HepG2 (cell line): Measurements from ENCODE around the gene GRAMD2A. TPM values are rescaled to one million over a fixed set of nuclear protein-coding genes. Genes with fewer than 3 reads are reported as not detected.

Experiments used
- CAMTA2 ChIP-seq: sonication (generic); formaldehyde crosslinking; IDR thresholded peaks from 2 replicates; pipeline ENCODE4 v1.4.0; 2020; ENCODE audit warnings: mild to moderate bottlenecking, missing genetic modification reagents, borderline replicate concordance
- CREBL2 ChIP-seq: sonication (generic); formaldehyde crosslinking; IDR thresholded peaks from 2 replicates; pipeline ENCODE4 v1.8.1; 2023; ENCODE audit warnings: missing genetic modification reagents, mild to moderate bottlenecking, borderline replicate concordance
- CREM ChIP-seq, 2 experiments: sonication (generic) in 1 of 2; formaldehyde crosslinking in 1 of 2; IDR thresholded peaks; 2 replicates each; pipeline versions ENCODE4 v1.4.0 to v1.6.1; 2016 to 2020; ENCODE audit warnings: antibody characterized with exemption in 1 of 2, mild to moderate bottlenecking in 1 of 2, missing genetic modification reagents in 1 of 2
- FOSL2 ChIP-seq: sonication (generic); formaldehyde crosslinking; IDR thresholded peaks from 2 replicates; pipeline ENCODE4 v1.4.0; 2020; ENCODE audit warnings: missing genetic modification reagents
- GABPB1 ChIP-seq: IDR thresholded peaks from 2 replicates; pipeline ENCODE4 v1.6.1; 2016; ENCODE audit warnings: mild to moderate bottlenecking, missing genetic modification reagents, moderate library complexity, missing compliant biosample characterization
- HNF4A ChIP-seq: sonication (generic); formaldehyde crosslinking; IDR thresholded peaks from 2 replicates; pipeline ENCODE4 v1.4.0; 2020; ENCODE audit warnings: missing genetic modification reagents
- KLF15 ChIP-seq: sonication (generic); formaldehyde crosslinking; IDR thresholded peaks from 2 replicates; pipeline ENCODE4 v1.8.1; 2023; ENCODE audit warnings: borderline replicate concordance, mild to moderate bottlenecking, inconsistent platforms, missing genetic modification reagents, mixed read lengths
- MTA1 ChIP-seq: sonication (generic); formaldehyde crosslinking; IDR thresholded peaks from 2 replicates; pipeline ENCODE4 v1.4.0; 2020; ENCODE audit warnings: missing genetic modification reagents, mild to moderate bottlenecking, borderline replicate concordance
- NR2C2 ChIP-seq: sonication (generic); formaldehyde crosslinking; IDR thresholded peaks from 2 replicates; pipeline ENCODE4 v1.4.0; 2020; ENCODE audit warnings: missing genetic modification reagents, mild to moderate bottlenecking, moderate library complexity, borderline replicate concordance
- PHF5A ChIP-seq: IDR thresholded peaks from one replicate; pipeline ENCODE4 v1.6.1; 2018; ENCODE audit warnings: low read depth, missing genetic modification reagents; ENCODE audit not compliant: unreplicated experiment
- POLR2G ChIP-seq: fragments of 200-400 bp; formaldehyde crosslinking; IDR thresholded peaks from 2 replicates; pipeline ENCODE4 v1.6.1; 2018; ENCODE audit warnings: mild to moderate bottlenecking, low read depth, low read length, moderate library complexity
- RAD51 ChIP-seq: fragments of 450-650 bp; IDR thresholded peaks from 2 replicates; pipeline ENCODE4 v1.6.1; 2016; ENCODE audit warnings: borderline replicate concordance
- RBAK ChIP-seq: sonication (generic); formaldehyde crosslinking; IDR thresholded peaks from 2 replicates; pipeline ENCODE4 v1.5.1; 2020; ENCODE audit warnings: mild to moderate bottlenecking, missing genetic modification reagents
- REST ChIP-seq, 2 experiments: IDR thresholded peaks; 2 replicates each; pipeline ENCODE4 v1.6.1; 2011 to 2012; ENCODE audit warnings: low read length in 2 of 2, borderline replicate concordance in 1 of 2, low read depth in 1 of 2, mild to moderate bottlenecking in 1 of 2, moderate library complexity in 1 of 2
- SIN3A ChIP-seq: IDR thresholded peaks from 2 replicates; pipeline ENCODE4 v1.6.1; 2011; ENCODE audit warnings: low read depth, mild to moderate bottlenecking, control low read depth, low read length, borderline replicate concordance
- ZNF263 ChIP-seq: sonication (generic); formaldehyde crosslinking; IDR thresholded peaks from 2 replicates; pipeline ENCODE4 v1.4.0; 2020; ENCODE audit warnings: missing genetic modification reagents
- ZNF709 ChIP-seq: sonication (generic); formaldehyde crosslinking; IDR thresholded peaks from 2 replicates; pipeline ENCODE4 v1.5.0; 2020; ENCODE audit warnings: mild to moderate bottlenecking, missing genetic modification reagents
- polyA plus RNA-seq, 8 experiments: library from polyadenylated mRNA; depleted of rRNA in 3 of 8; stranded (reverse) in 7 of 8; unstranded in 1 of 8; fragments of >200 nt; fragmentation: Illumina TruSeq in 4 of 8; extraction: Trizol in 4 of 8; gene quantifications; 2 replicates each; pipeline versions ENCODE4 v1.2.1 to v1.2.3, GENCODE V29; 2011 to 2016; ENCODE audit warnings: low read depth in 4 of 8, missing spikeins in 1 of 8, mixed read lengths in 1 of 8; ENCODE audit not compliant: insufficient read depth in 1 of 8
- total RNA-seq, 5 experiments: library from RNA; depleted of rRNA; stranded (reverse); fragments of >200 nt; fragmentation: Illumina TruSeq; extraction: Trizol; gene quantifications; 2 replicates each; pipeline ENCODE4 v1.2.3, GENCODE V29; 2016; ENCODE audit warnings: low read depth in 1 of 5
- TF ChIP-seq, protein P1 (sequence below): sonication (generic); formaldehyde crosslinking; IDR thresholded peaks from 2 replicates; pipeline ENCODE4 v1.9.0; 2022; ENCODE audit warnings: missing genetic modification reagents, mild to moderate bottlenecking, borderline replicate concordance
- TF ChIP-seq, protein P2 (sequence below): sonication (generic); formaldehyde crosslinking; conservative IDR thresholded peaks from 2 replicates; pipeline ENCODE4 v1.4.0; 2020; ENCODE audit warnings: missing genetic modification reagents

GRAMD2A gene
- total and polyA plus RNA-seq, 2 of the 13 experiments (the other 11 are each of a cell fraction or from before 2014, with no cell fraction given), result 0.04 TPM; not detected in 1

- no peak for TF ChIP-seq RBAK (CRISPR knock-in tag)
- peak; percentile 41; the same call in 1 of the 2 replicates for TF ChIP-seq CREM (IDR thresholded peaks at IDR 0.05)
- no peak for TF ChIP-seq CREM (CRISPR knock-in tag; IDR thresholded peaks at IDR 0.05)
- TF ChIP-seq PHF5A, result no peak
- peak; percentile 61; the same call in 1 of the 2 replicates for TF ChIP-seq ZNF709 (CRISPR knock-in tag)
- no peak for TF ChIP-seq CAMTA2 (CRISPR knock-in tag)
- TF ChIP-seq GABPB1 (CRISPR knock-in tag), result peak; percentile 46
- peak; percentile 25; the same call in 1 of the 2 replicates for TF ChIP-seq MTA1
- 0 out of 2 replicates have a peak, but pooled peaks have one; percentile 42 for TF ChIP-seq NR2C2
- 0 out of 4 replicates have a peak, but pooled peaks of 1 of the 2 experiments have one; percentile 38 for TF ChIP-seq REST (IDR thresholded peaks at IDR 0.05; ENCODE audit: borderline replicate concordance in 1 of 2, low read depth in 1 of 2, low read length in 2 of 2)
- 0 out of 2 replicates have a peak, but pooled peaks have one; percentile 38 for TF ChIP-seq RAD51
- 0 out of 2 replicates have a peak, but pooled peaks have one; percentile 3 for TF ChIP-seq FOSL2 (CRISPR knock-in tag)
- no peak for TF ChIP-seq HNF4A (CRISPR knock-in tag)
- TF ChIP-seq, protein P1, sequence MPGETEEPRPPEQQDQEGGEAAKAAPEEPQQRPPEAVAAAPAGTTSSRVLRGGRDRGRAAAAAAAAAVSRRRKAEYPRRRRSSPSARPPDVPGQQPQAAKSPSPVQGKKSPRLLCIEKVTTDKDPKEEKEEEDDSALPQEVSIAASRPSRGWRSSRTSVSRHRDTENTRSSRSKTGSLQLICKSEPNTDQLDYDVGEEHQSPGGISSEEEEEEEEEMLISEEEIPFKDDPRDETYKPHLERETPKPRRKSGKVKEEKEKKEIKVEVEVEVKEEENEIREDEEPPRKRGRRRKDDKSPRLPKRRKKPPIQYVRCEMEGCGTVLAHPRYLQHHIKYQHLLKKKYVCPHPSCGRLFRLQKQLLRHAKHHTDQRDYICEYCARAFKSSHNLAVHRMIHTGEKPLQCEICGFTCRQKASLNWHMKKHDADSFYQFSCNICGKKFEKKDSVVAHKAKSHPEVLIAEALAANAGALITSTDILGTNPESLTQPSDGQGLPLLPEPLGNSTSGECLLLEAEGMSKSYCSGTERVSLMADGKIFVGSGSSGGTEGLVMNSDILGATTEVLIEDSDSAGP, result peak; percentile 42; the same call in 1 of the 2 replicates
- TF ChIP-seq, protein P2, sequence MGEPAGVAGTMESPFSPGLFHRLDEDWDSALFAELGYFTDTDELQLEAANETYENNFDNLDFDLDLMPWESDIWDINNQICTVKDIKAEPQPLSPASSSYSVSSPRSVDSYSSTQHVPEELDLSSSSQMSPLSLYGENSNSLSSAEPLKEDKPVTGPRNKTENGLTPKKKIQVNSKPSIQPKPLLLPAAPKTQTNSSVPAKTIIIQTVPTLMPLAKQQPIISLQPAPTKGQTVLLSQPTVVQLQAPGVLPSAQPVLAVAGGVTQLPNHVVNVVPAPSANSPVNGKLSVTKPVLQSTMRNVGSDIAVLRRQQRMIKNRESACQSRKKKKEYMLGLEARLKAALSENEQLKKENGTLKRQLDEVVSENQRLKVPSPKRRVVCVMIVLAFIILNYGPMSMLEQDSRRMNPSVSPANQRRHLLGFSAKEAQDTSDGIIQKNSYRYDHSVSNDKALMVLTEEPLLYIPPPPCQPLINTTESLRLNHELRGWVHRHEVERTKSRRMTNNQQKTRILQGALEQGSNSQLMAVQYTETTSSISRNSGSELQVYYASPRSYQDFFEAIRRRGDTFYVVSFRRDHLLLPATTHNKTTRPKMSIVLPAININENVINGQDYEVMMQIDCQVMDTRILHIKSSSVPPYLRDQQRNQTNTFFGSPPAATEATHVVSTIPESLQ (CRISPR knock-in tag), result 0 out of 2 replicates have a peak, but pooled peaks have one; percentile 22
- TF ChIP-seq KLF15 (CRISPR knock-in tag), result no peak
- peak; percentile 89 for TF ChIP-seq POLR2G
- TF ChIP-seq ZNF263 (CRISPR knock-in tag), result peak; percentile 85
- no peak for TF ChIP-seq CREBL2 (CRISPR knock-in tag)
- TF ChIP-seq SIN3A, result peak; percentile 65; the same call in 1 of the 2 replicates
Measured at GRCh38 chr15:72118017-72118978, 79.3 kb downstream of the GRAMD2A start, which contains the start of the genes MYO9A and SENP8 (continued).
